HG03060 (cell line): Measurements from ENCODE around the gene FKBP8.
A peak's percentile ranks its signal among the peaks of the same experiment; 100 is the strongest.
"Not testable (repeated sequence)": the region's sequence is repeated elsewhere in the genome, so short reads cannot be mapped to it uniquely, and the experiment has no call there.

ENCODE experiments used
- ATAC-seq: cut with Tn5 transposase; IDR thresholded peaks from one replicate; pipeline ENCODE4 v1.9.1; 2021; ENCODE audit warnings: low read depth, moderate number of reproducible peaks; ENCODE audit not compliant: unreplicated experiment

Gene FKBP8

DNA sequence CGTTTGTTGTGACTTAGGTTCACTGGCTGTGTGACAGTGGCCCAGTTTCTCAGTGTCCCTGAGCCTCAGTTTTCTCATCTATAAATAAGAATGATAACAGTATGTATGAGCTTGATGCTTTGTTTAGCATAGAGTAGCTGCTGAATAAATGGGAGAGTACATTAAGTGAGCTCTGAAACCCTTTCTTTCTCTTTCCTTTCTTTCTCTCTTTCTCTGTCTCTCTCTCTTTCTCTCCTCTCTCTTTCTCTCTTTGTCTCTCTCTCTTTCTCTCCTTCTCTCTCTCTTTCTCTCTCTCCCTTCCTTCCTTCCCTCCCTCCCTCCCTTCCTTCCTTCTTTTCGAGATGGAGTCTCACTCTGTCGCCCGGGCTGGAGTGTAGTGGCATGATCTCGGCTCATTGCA is 16.3 kb upstream of the FKBP8 start:
- ATAC-seq = no peak

- no peak for ATAC-seq
Observed at GRCh38 chr19:18558604-18559003, 15.2 kb upstream of the FKBP8 start.

DNA sequence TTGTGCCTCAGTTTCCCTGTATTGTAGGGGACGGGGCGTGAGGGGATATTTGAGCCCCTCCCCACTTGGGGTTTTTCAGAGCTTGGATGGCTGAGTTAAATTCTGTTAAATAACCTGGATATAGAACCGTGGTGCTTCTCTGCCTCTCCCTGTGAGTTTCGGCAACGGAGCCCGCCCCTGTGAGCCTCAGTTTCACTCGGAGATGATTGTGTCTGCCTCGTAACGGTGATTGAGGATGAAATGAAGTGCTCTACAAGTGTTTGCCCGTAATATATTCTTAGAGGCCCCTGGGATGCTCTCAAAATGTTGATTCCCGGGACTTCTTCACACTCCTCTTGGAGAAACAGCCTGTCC is 14.8 kb upstream of the FKBP8 start:
- ATAC-seq = no peak

DNA sequence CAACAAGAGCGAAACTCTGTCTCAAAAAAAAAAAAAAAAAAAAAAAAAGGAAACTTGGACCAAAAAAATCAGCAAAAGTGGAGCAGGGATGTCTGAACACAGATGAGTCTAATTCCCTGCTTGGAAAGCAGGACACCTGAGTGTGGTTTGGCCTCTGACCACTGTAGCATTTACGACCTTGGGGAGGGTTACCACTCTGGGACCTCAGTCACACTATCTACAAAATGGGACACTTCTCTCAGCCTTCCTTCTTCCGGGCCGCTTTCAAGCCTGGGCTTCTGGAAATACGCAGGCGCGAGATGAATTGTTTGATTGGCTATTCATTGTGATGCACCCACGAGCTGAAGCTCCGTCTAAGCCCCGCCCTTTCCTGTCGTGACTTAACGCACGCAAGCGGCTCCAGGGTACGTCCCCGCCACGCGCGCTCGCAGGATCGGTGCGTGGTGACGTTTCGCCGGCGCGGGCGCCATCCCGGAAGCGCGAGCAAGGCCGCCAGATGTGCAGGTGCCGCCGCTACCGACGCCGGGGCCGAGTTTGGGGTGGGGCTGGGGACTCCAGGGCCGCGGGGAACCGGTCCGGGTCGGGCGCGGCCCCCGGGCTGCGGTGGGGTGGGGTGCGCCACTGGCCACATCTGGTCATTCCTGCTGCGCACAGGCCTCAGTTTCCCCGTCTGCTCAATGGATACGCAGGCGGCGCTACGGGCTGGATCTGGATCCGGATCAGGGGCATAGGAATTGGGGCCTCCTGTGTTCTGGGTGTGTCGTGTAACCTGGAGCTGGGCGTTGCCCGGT is 14.2 kb upstream of the FKBP8 start, which contains the start of gene KXD1:
Gene KXD1 (plus strand): TSS at position 460 of the 791 bp plus-strand sequence. CDS start 4,187 bp downstream, outside the sequence.
- ATAC-seq = peak; percentile 92

- no peak for ATAC-seq
Observed at GRCh38 chr19:18551631-18552030, 8.3 kb upstream of the FKBP8 start.

DNA sequence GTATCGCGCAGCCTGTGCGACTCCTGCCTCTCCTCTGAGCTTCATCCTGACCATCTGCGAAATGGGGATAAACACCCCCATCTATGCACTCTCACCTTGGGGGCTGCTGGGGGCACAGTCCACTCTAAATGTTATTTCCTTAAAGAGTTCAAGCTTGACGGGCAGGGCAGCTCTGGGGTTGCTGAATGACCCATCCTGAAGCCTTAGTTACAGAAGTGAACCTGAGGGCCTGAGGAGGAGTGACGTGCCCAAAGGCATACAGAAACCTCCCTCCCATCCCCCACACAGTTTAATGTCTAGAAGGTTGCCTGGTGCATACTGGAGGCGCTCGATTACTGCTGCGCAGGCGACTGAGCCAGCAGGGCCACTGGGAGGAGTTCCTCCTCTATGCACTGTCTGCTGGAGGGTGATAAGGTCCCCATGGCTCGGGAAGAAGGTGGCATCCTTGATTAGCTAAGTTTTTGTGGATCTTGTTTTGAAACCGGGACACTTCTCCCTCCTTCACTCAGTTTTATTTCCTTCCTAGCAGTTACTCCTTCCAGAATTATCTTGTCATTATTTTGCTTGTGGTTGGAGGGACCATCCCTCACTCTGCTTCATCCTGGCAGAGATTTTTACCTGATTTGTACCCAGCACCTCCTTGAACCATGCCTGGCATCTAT is 572 bp upstream of the FKBP8 start:
- no peak for ATAC-seq

GRCh38 chr19:18541992-18542940 is 1.1 kb downstream of the FKBP8 start:
- ATAC-seq = no peak

- ATAC-seq = no peak
Observed at GRCh38 chr19:18541258-18541991, 1.9 kb downstream of the FKBP8 start.

GRCh38 chr19:18540200-18540599 is 3.2 kb downstream of the FKBP8 start:
- not testable (repeated sequence) for ATAC-seq

- no peak for ATAC-seq
Observed at GRCh38 chr19:18539372-18539771, 4.0 kb downstream of the FKBP8 start.

GRCh38 chr19:18538115-18538514 is 5.3 kb downstream of the FKBP8 start:
- no peak for ATAC-seq

- ATAC-seq = no peak
Observed at GRCh38 chr19:18537431-18537830, 5.9 kb downstream of the FKBP8 start.

DNA sequence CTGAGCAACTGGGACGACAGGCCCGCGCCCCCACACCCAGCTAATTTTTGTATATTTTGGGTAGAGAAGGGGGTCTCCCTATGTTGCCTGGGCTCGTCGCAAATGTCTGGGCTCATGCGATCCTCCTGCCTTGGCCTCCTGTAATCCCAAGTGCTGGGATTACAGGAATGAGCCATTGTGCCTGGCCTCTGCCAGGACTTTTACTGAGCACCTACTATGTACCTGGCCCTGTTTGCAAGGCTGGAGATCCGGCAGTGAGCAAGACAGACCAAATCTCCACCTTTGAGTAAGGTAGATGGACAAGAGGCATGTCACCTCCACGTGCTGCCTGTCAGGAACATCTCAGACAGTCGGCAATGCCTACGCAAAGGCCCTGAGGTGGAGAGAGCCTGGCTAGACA is 6.9 kb downstream of the FKBP8 start:
- ATAC-seq = no peak

DNA sequence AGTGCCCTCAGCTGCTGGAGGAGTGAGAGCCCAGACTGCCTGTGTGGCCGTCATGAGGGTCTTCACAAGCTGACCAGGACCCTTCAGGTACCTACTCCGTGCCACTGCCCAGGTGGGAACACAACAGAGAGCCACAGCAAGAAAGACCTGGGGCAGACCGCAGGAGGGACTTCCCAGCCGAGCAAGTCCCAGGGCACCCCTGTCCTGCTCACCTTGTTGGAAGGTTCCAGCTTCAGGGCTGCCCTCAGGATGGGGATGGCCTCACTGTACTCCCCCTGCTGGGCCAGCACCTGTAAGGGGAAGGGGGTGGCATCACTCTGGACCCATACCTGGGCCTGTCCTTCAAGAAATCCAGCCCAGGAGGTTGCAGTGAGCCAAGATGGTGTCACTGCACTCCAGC is 10.3 kb downstream of the FKBP8 start:
- no peak for ATAC-seq

DNA sequence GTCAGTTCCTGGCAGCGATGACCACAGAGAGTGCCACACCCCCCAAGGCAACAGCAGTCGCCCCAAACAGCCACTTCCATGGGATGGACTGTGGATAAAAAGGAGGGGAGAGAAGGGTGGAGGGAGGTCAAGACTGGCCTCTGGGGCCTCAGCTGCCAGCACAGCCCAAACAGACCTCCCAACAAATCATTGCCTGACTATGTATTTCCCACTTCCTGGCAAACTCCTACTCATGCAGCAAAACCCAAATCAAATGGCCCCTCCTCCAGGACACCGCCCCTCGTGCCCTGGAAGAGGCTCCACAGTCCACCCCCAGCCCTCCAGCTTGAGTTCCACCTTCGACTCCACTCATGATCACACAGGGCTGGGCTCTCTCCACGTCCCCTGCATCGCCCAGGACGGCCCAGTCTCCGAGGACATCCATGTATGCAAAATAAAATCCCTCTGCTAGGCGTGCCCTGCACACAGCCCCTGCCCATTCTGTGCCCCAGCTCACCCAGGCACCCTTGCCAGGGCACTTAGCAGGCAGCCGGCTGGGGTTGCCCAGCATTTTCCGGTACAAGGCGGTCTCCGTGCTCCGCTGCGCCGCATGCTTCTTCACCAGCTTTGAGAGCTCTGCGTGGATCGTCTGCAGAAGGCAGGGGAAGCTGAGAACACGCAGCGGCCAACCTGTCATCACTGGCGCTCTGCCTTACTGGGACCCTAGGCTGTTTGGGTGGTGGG is 11.0 kb downstream of the FKBP8 start:
- no peak for ATAC-seq

GRCh38 chr19:18531485-18531884 is 11.9 kb downstream of the FKBP8 start:
- no peak for ATAC-seq

DNA sequence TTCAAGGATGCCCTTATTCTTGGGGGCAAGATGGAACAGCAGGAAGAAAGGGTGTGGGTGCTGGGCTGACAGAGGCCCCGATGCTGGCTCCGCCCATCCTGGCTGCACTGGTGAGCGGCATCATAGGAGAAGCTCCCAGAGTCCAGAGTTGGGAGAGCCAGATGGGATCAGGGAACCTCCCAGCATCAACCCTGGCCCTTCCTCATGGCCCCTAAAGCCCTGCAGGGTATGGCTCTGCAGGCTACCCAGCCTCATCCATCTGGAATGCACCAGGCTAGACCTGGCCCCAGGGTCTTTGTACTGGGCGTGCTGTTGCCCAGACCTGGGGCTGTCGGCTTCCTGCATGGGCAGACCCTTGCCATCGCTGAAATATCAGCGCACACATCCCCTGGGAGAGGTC is 13.6 kb downstream of the FKBP8 start:
- ATAC-seq = no peak

DNA sequence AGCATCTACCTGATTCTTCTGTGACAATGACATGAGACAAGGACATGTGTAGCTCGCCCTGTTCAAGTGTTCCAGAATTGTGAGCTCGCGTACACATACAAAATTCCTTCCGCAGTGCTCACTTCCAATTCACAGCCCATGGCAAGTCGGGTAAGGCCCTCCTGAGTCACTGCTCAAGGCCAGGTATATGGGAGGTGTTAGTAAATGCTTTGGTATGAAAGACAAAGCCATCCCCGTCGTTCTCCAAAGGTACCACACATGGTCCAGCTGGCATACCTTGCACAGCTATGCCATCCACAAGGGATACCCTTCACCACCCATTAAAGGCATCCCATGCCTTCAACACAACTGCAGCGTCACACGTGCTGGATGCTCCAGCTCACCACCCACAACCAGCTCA is 17.1 kb downstream of the FKBP8 start:
- no peak for ATAC-seq

- no peak for ATAC-seq
Observed at GRCh38 chr19:18523841-18524240, 19.5 kb downstream of the FKBP8 start.
